ENCODE measurements around the gene IL36A.

DNA sequence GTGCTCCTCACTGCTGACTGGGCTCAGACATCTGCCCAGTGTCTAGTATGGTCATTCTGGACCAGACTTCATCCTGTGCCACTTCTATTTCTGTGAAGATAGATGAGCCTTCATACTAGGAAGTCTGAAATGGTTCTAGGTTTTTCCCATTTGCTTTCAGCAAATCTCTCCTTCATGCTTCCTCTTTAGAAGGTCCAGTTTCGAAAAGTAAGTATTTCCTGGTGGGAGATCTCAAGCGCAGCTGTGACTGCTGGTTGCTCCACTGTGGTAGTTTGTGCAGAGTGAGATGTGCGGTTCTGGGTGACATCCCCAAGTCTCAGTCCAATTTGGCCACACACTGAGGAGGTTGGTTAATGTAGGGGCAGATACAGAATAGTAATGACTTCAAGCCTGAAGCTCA lies 33.0 kb downstream of the IL36A start:
- TF ChIP-seq GATA3 (IDR thresholded peaks at IDR 0.05; ENCODE audit: low read depth, low read length) (no peak), GATA2 (IDR thresholded peaks at IDR 0.05; ENCODE audit: low read depth, low read length) (no peak)
